Natural killer cell treated with Interleukin-12 subunit alpha and Interleukin-12 subunit beta and Interleukin-15 and Interleukin-18, amount 100 ng/mL, for 72 hours (primary cell): Measurements from ENCODE around the gene CDC42BPG. TPM values are rescaled to one million over a fixed set of nuclear protein-coding genes. Genes with fewer than 3 reads are reported as not detected.
A peak's percentile ranks its signal among the peaks of the same experiment; 100 is the strongest.

Source experiments
- ATAC-seq, 2 donors: fragments of 150-1000 bp; cut with Tn5 transposase in 1 of 2; sonication (Bioruptor Pico), chemical (Tn5 transposase) in 1 of 2; 2 replicates each; pipeline ENCODE4 v1.10.0; 2021
- DNase-seq: peaks from one replicate; pipeline ENCODE4 v3.0.0; 2022; ENCODE audit warnings: low spot score
- H3K27ac Mint-ChIP-seq, 2 donors: 1 replicate in 1 of 2; 2 replicates in 1 of 2; pipeline ENCODE4 v1.8.0; 2022; ENCODE audit warnings: mixed read lengths in 2 of 2, mild to moderate bottlenecking in 1 of 2, moderate library complexity in 1 of 2
- H3K27me3 Mint-ChIP-seq, 2 donors: 1 replicate in 1 of 2; 2 replicates in 1 of 2; pipeline ENCODE4 v1.8.0; 2022; ENCODE audit warnings: mixed read lengths in 2 of 2
- H3K36me3 Mint-ChIP-seq: one replicate; pipeline ENCODE4 v1.8.0; 2022; ENCODE audit warnings: mixed read lengths
- H3K4me1 Mint-ChIP-seq, 2 donors: 1 replicate in 1 of 2; 2 replicates in 1 of 2; pipeline ENCODE4 v1.8.0; 2022; ENCODE audit warnings: low read depth in 2 of 2, mixed read lengths in 2 of 2, mild to moderate bottlenecking in 1 of 2
- H3K4me3 Mint-ChIP-seq: one replicate; pipeline ENCODE4 v1.8.0; 2022; ENCODE audit warnings: mixed read lengths
- H3K9me3 Mint-ChIP-seq: 2 replicates; pipeline ENCODE4 v1.8.0; 2022; ENCODE audit warnings: mixed read lengths
- total RNA-seq, 2 donors: library from RNA; stranded (reverse); gene quantifications; one replicate each; pipeline ENCODE4 v1.2.3, GENCODE V29; 2022

CDC42BPG gene
- total RNA-seq: 1 to 10 TPM in 1 of 2 donors, under 1 TPM in 1; 0.59 to 1.9 TPM

GRCh38 chr11:64844330-64845128 is at the start of gene CDC42BPG:
Gene CDC42BPG (minus strand): TSS chr11:64844653. CDS start chr11:64844569, 84 bp downstream.
- H3K9me3 Mint-ChIP-seq: no peaks in the 10 kb centered on the region
- H3K27me3 Mint-ChIP-seq: no peaks in the 10 kb centered on the region
- H3K4me1 Mint-ChIP-seq: peaks cover 28 to 32% of the 10 kb centered on the region in 2 donors
- DNase-seq (peak; percentile 85), ATAC-seq (peak; percentile 77 to 78)
- H3K36me3 Mint-ChIP-seq: no peaks in the 10 kb centered on the region
- peak within 1 kb of the TSS; percentile 70 for H3K4me3 Mint-ChIP-seq
- H3K27ac Mint-ChIP-seq: peak within 1 kb of the TSS; percentile 47 to 71

- no peaks in the 10 kb centered on the region for H3K27me3 Mint-ChIP-seq
- ATAC-seq: no peak
- no peak for DNase-seq
- H3K27ac Mint-ChIP-seq: no peak overlapping the region
- H3K9me3 Mint-ChIP-seq: no peaks in the 10 kb centered on the region
- H3K4me3 Mint-ChIP-seq: no peak overlapping the region
- peaks cover 0 to 3% of the 10 kb centered on the region in 2 donors for H3K4me1 Mint-ChIP-seq
- no peaks in the 10 kb centered on the region for H3K36me3 Mint-ChIP-seq
These were observed 49.0 kb upstream of the CDC42BPG start for GRCh38 chr11:64893194-64894069.

- Mint-ChIP-seq H3K27me3 (no peaks in the 10 kb centered on the region), H3K27ac (no peak overlapping the region), H3K4me3 (no peak overlapping the region), H3K4me1 (peaks cover 4 to 7% of the 10 kb centered on the region in 2 donors), H3K9me3 (no peaks in the 10 kb centered on the region), H3K36me3 (no peaks in the 10 kb centered on the region)
- DNase-seq (no peak), ATAC-seq (no peak)
These were observed 48.4 kb upstream of the CDC42BPG start for GRCh38 chr11:64892838-64893193.

GRCh38 chr11:64892411-64892831 is 48.0 kb upstream of the CDC42BPG start:
- Mint-ChIP-seq H3K27ac (no peak overlapping the region), H3K27me3 (no peaks in the 10 kb centered on the region), H3K4me3 (no peak overlapping the region), H3K9me3 (no peaks in the 10 kb centered on the region), H3K36me3 (no peaks in the 10 kb centered on the region), H3K4me1 (peaks cover 7 to 8% of the 10 kb centered on the region in 2 donors)
- DNase-seq (no peak), ATAC-seq (no peak)

GRCh38 chr11:64891880-64892279 is 47.4 kb upstream of the CDC42BPG start:
- Mint-ChIP-seq H3K9me3 (no peaks in the 10 kb centered on the region), H3K27me3 (no peaks in the 10 kb centered on the region)

GRCh38 chr11:64891215-64891848 is 46.9 kb upstream of the CDC42BPG start:
- Mint-ChIP-seq H3K4me3 (no peak overlapping the region), H3K27ac (peak overlapping the region in 1 of 2 donors; percentile 5), H3K9me3 (no peaks in the 10 kb centered on the region), H3K27me3 (no peaks in the 10 kb centered on the region), H3K4me1 (peaks cover 10 to 11% of the 10 kb centered on the region in 2 donors), H3K36me3 (no peaks in the 10 kb centered on the region)
- DNase-seq: no peak
- no peak for ATAC-seq

More at GRCh38 chr11:64891880-64892279, 47.4 kb upstream of the CDC42BPG start:
- no peak for ATAC-seq
- Mint-ChIP-seq H3K4me1 (peaks cover 10 to 11% of the 10 kb centered on the region in 2 donors), H3K4me3 (no peak overlapping the region), H3K27ac (peak overlapping the region in 1 of 2 donors; percentile 5), H3K36me3 (no peaks in the 10 kb centered on the region)
- DNase-seq: no peak

GRCh38 chr11:64890522-64890939 is 46.1 kb upstream of the CDC42BPG start:
- no peak for ATAC-seq
- Mint-ChIP-seq H3K36me3 (no peaks in the 10 kb centered on the region), H3K27ac (peak overlapping the region in 1 of 2 donors; percentile 50), H3K9me3 (no peaks in the 10 kb centered on the region), H3K27me3 (no peaks in the 10 kb centered on the region), H3K4me1 (peaks cover 18 to 19% of the 10 kb centered on the region in 2 donors), H3K4me3 (no peak overlapping the region)
- DNase-seq: no peak

GRCh38 chr11:64888729-64889511 is 44.5 kb upstream of the CDC42BPG start:
- H3K9me3 Mint-ChIP-seq: no peaks in the 10 kb centered on the region
- H3K27me3 Mint-ChIP-seq: no peaks in the 10 kb centered on the region
- no peak for ATAC-seq
- no peak overlapping the region for H3K27ac Mint-ChIP-seq
- no peak for DNase-seq
- peaks cover 26 to 28% of the 10 kb centered on the region in 2 donors for H3K4me1 Mint-ChIP-seq
- no peak overlapping the region for H3K4me3 Mint-ChIP-seq
- no peaks in the 10 kb centered on the region for H3K36me3 Mint-ChIP-seq

- Mint-ChIP-seq H3K36me3 (no peaks in the 10 kb centered on the region), H3K4me3 (peak overlapping the region; percentile 69), H3K27me3 (no peaks in the 10 kb centered on the region), H3K4me1 (peaks cover 27 to 29% of the 10 kb centered on the region in 2 donors), H3K27ac (peak overlapping the region; percentile 55 to 64), H3K9me3 (no peaks in the 10 kb centered on the region)
- DNase-seq: no peak
- no peak for ATAC-seq
These were observed 43.9 kb upstream of the CDC42BPG start for GRCh38 chr11:64888406-64888728.

- peaks cover 29 to 30% of the 10 kb centered on the region in 2 donors for H3K4me1 Mint-ChIP-seq
These were observed 43.4 kb upstream of the CDC42BPG start for GRCh38 chr11:64887757-64888405.

GRCh38 chr11:64887234-64887756 is 42.8 kb upstream of the CDC42BPG start:
- peak overlapping the region in 1 of 2 donors; percentile 14 for H3K27ac Mint-ChIP-seq
- no peaks in the 10 kb centered on the region for H3K27me3 Mint-ChIP-seq
- DNase-seq (no peak), ATAC-seq (no peak)
- no peaks in the 10 kb centered on the region for H3K36me3 Mint-ChIP-seq
- peaks cover 29 to 30% of the 10 kb centered on the region in 2 donors for H3K4me1 Mint-ChIP-seq
- no peaks in the 10 kb centered on the region for H3K9me3 Mint-ChIP-seq
- H3K4me3 Mint-ChIP-seq: peak overlapping the region; percentile 51

More at GRCh38 chr11:64887757-64888405, 43.4 kb upstream of the CDC42BPG start:
- Mint-ChIP-seq H3K9me3 (no peaks in the 10 kb centered on the region), H3K4me3 (peak overlapping the region; percentile 69), H3K27ac (peak overlapping the region; percentile 55 to 64), H3K36me3 (no peaks in the 10 kb centered on the region), H3K27me3 (no peaks in the 10 kb centered on the region)
- ATAC-seq (peak; percentile 89 to 92), DNase-seq (peak; percentile 87)
